ENCODE results near the gene RICTOR.
"Not testable (repeated sequence)": the region's sequence is repeated elsewhere in the genome, so short reads cannot be mapped to it uniquely, and the experiment has no call there.

Gene RICTOR

GRCh38 chr5:39005566-39006232, 68.5 kb downstream of the RICTOR start:
- DNase-seq: no peak

GRCh38 chr5:39001683-39002082, 72.5 kb downstream of the RICTOR start:
- no peak for DNase-seq

GRCh38 chr5:38999037-38999436, 75.2 kb downstream of the RICTOR start:
- DNase-seq: no peak

- DNase-seq: no peak
These were observed 76.6 kb downstream of the RICTOR start for GRCh38 chr5:38997591-38997990.

- DNase-seq: no peak
These were observed 78.1 kb downstream of the RICTOR start for GRCh38 chr5:38996123-38996522.

- no peak for DNase-seq
These were observed 79.8 kb downstream of the RICTOR start for GRCh38 chr5:38994324-38994927.

- not testable (repeated sequence) for DNase-seq
These were observed 84.1 kb downstream of the RICTOR start for GRCh38 chr5:38989974-38990719.

GRCh38 chr5:38985909-38986452, 88.2 kb downstream of the RICTOR start:
- DNase-seq: no peak

- DNase-seq: no peak
These were observed 94.7 kb downstream of the RICTOR start for GRCh38 chr5:38979535-38979934.

- DNase-seq: no peak
These were observed 96.2 kb downstream of the RICTOR start for GRCh38 chr5:38978036-38978435.

GRCh38 chr5:38968665-38969064, 105.5 kb downstream of the RICTOR start:
- no peak for DNase-seq

GRCh38 chr5:38961691-38962090, 112.5 kb downstream of the RICTOR start:
- DNase-seq: no peak

GRCh38 chr5:38953426-38954012, 120.7 kb downstream of the RICTOR start:
- DNase-seq: no peak

- DNase-seq: no peak
These were observed 125.7 kb downstream of the RICTOR start for GRCh38 chr5:38948501-38948900.

GRCh38 chr5:38944282-38944681, 129.9 kb downstream of the RICTOR start:
- no peak for DNase-seq

GRCh38 chr5:38941912-38942311, 132.3 kb downstream of the RICTOR start:
- no peak for DNase-seq

GRCh38 chr5:38940230-38940858, 133.9 kb downstream of the RICTOR start:
- DNase-seq: no peak

GRCh38 chr5:38938973-38939372, 135.2 kb downstream of the RICTOR start:
- DNase-seq: no peak

GRCh38 chr5:38938424-38938823, 135.8 kb downstream of the RICTOR start:
- no peak for DNase-seq

GRCh38 chr5:38936269-38936668, 137.9 kb downstream of the RICTOR start:
- DNase-seq: no peak

- DNase-seq: no peak
These were observed 138.8 kb downstream of the RICTOR start for GRCh38 chr5:38935437-38935836.

- DNase-seq: no peak
These were observed 141.3 kb downstream of the RICTOR start for GRCh38 chr5:38932854-38933408.

GRCh38 chr5:38931731-38932130, 142.5 kb downstream of the RICTOR start:
- DNase-seq: no peak
